IPS DF 4.7 (cell line): ENCODE data around the gene DYNLT5.
"Not testable (repeated sequence)": the region's sequence is repeated elsewhere in the genome, so short reads cannot be mapped to it uniquely, and the experiment has no call there.

Experiments used
- DNase-seq: peaks from one replicate; pipeline ENCODE4 v3.0.0-alpha.2; 2013; ENCODE audit warnings: low spot score; ENCODE audit errors: extremely low read depth

The DYNLT5 gene, protein sequence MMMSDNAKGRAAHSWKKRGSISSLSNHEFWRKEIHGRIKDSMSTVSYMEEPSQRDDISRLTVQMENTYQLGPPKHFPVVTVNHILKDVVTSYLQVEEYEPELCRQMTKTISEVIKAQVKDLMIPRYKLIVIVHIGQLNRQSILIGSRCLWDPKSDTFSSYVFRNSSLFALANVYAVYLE

DNA sequence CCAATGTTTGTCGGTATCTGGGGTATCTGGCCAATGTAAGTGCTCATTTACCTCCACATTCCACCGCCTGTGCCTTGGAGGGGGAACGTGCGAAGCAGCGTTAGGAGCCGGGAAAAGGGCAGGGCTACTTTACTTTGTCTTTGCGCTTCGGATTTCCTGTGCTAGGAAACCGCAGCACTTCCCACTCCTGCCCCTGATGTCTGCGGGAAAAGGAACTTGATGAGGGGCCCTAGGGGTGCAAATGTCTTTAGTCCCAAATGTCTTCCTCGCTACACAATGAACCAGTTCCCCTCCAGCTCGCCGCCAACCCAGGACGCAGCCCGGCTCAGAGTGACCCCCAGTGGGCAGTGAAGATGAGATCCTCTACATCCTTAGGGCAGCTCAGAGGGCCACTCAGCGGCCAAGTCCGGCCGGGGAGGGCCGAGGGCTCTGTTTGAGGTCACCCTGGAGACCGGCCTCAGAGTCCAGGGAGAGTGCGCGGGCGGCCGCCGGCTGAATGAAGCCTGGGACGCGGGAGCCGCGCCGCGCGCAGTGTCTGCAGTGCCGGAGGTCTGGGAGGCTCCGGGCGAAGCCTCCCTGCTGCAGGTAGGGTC lies at the start of gene DYNLT5:
Gene DYNLT5 (plus strand): TSS at position 460 of the 593 bp plus-strand sequence. CDS start 2,200 bp downstream, outside the sequence.
- no peak for DNase-seq

DNA sequence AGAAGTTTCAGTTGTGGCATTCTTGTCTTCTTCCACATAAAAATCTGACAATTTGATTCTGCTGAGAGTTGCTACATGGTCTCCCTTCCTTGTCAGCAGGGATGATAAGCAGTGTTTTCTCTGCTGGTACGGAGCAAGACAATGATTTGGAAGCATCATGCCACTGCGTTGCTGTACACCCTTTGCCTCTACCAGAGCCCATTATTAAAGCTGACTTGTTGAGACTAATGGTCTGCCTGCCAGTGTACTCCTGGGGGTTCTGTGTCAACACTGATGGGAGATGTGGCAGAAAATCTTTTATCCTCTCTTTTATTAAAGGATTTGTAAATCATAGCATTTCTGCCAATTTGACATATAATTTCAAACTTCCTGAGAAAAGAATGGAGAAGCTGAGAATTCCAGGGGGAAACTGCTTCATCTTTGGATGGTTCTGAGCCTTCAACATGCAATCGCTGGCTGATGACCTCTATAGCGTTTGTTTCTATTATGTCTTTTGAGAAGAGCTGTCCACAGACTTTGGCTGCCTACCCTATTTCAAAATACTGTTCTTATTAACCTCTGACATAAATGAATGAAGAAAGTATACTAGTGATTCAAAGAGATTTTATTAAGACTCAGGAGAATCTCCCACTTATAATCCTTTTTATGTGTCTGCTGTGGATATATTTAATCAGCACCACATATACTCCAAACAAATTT lies 47.9 kb upstream of the DYNLT5 start:
- no peak for DNase-seq

DNA sequence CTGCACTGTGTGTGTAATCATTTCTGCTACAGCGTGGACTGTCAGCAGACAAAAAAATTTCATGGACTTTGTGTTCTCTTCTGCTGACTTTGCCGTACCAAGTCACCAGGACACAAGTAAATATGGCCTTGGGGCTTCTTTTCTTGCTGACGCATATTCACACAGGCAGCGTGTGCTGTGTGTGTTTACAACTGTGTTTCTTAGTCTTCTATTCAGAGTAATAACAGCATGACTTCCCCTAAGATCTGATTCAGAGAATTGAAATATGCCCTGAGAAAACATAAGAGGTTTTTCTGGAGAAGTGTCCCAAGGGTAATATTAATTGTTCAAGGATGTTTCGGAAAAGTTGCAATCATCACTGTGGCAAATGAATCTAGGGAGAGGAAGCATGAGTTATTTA lies 47.1 kb upstream of the DYNLT5 start:
- no peak for DNase-seq

DNA sequence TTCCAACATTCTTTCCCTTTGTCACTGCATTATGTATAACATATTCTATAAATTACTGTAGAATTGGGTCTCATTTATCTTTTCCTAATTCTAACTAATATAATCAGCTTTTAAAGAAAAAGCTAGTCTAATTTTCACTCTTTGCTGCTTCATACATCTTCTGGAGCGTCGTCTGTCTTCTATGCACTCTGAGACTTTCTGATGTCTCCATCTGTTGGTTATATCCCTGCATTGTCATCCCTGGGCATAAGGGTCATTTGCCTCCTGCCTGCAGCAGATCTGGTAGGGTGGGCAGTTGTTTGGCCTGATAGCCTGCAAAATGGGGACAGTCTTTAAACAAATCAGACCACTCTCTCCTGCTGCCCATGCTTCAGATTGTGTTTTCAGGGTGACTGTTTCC lies 40.8 kb upstream of the DYNLT5 start:
- no peak for DNase-seq

DNA sequence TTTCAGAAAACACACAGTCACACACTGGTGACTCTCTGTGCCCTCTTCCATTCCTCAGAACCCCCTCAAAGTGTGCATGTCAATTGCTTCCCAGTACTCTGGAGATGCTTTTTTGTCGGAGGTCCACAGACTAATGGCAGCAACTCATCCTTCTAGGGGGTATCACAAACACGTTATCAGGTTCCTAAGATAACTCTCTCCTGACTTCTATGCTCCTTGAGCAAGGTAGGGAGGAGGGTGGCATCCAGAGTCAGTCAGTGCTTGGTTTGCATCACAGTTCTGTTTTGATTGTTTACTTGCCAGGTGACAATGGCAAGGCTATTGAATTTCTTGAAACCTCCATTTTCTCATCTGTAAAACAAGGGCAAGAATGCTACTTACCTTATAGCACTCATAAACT lies 39.4 kb upstream of the DYNLT5 start:
- DNase-seq = no peak

DNA sequence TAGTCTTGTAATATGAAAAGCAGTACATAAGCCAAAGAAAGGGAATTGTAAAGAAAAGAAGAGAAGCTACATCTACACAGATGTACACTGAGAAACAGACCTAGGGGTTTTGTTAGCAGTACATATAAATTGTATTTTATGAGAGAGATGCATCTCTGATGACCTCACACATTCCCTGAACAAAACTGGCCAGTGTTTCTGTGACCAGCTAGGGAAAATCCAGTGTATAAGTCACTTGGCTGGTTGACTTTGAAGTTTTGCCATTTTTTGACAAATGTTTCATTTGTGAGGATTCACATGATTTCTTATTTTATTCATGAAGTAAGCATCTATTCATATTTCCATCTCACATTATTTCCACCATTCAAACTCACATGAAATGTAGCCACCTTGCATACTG lies 28.3 kb upstream of the DYNLT5 start:
- DNase-seq = no peak

DNA sequence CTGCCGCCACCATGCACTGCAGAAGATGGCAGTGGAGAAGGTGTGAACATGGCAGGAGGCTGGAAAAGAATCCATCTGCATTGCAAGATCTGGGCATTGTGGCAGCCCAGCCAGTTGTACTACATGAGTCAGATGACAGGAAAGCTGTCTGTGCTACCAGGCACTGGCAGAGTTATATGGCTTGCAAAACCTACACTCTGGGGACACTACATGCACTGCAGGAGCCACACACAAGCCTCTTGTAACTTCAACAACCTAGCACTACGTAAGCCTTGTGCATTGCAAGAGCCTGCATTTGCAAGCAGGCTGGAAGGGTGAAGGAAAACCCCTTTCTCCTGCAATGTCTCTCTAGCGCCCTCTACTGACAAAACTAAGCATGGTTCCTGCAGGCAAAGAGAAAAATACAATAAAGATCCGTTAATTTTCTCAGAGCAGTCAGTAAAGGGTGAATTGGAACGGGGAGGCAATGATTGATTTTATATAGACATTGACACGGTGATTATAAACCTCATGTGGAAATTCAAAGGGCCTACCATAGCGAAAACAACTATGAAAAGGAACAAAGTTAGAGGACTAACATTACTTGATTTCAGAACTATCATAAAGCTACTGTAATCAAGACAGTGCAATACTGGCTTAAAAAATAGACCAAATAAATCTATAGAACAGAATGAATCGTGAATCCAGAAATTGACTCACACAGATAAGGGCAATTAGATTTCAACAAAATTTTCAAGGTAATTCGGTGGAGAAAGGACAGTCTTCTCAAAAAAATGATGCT lies 26.2 kb upstream of the DYNLT5 start:
- peak; percentile 71 for DNase-seq

DNA sequence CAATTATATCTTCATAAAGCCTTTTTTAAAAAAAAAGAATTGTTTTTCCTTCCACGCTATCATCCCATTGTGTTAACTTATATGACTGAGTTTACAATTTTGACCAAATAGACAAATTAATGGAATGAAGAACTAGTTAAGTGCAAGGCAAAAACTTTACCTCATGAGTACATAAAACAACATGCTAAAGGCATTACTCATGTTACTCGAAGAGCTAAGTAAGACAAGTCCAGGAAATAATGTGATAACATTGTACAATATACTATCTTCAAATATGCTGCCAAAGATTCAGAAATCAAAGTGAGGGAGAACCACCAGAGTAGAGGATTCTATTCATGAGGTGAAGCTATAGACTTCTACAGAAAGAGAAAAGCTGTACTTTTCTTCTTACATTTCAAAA lies 24.2 kb upstream of the DYNLT5 start:
- no peak for DNase-seq

DNA sequence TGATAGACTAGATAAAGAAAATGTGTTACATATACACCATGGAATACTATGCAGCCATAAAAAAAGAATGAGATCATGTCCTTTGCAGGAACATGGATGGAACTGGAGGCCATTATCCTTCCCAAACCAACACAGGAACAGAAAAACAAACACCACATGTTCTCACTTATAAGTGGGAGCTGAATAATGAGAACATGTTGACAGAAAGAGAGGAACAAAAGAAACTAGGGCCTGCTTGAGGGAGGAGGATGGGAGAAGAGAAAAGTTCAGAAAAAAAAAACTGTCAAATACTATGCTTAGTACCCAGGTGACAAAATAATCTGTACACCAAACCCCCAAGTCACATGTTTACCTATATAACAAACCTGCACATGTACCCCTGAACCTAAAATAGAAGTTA lies 23.5 kb upstream of the DYNLT5 start:
- DNase-seq = not testable (repeated sequence)

DNA sequence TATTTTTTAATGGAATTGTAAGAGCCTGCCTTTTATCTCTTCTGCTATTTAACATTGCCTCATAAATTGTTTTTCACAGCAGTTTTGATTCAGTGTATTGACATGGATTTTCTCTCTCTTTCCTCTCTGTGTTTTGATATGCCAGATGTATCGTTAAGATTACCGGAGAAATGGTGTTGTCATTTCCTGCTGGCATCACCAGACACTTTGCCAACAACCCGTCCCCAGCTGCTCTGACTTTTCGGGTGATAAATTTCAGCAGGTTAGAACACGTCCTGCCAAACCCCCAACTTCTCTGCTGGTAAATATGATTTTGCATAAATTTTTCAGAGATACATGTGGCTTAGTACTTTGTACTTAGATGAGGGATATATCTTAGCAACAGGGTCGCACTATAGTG lies 23.1 kb upstream of the DYNLT5 start:
- no peak for DNase-seq

DNA sequence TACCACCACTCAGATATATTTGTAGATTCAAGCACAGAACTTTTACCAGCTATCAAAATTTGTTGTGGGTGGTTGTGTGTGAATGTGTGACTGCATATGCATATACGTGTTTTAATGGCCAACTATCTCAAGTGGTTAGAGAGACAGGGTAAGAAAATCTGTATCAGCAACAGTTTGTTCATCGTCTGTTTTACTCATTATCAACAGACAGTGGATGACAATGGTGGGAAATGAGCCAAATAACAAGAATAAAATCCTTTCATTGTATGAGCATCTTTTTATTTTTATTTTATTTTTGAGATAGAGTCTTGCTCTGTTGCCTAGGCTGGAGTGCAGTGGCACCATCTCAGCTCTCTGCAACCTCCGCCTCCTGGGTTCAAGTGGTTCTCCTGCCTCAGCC lies 22.7 kb upstream of the DYNLT5 start:
- no peak for DNase-seq

DNA sequence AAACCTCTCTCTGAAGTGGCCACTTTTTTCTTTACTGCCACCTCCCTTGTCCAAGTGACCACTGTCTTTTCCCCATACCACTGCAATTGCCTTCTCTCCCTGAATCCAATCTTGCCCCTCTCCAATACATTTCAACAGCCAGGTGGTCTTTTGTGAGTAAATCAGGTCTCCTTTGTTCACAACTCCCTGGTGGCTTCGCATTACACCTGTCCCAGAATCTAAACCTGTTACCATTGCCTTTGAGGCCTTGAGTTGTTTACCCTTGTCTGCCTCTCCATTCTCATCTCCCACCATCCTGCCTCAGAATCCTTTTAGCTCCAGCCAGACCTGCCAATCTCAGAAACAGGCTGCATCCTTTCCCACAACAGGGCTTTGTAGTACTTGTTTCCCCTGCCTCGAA lies 21.8 kb upstream of the DYNLT5 start:
- no peak for DNase-seq

DNA sequence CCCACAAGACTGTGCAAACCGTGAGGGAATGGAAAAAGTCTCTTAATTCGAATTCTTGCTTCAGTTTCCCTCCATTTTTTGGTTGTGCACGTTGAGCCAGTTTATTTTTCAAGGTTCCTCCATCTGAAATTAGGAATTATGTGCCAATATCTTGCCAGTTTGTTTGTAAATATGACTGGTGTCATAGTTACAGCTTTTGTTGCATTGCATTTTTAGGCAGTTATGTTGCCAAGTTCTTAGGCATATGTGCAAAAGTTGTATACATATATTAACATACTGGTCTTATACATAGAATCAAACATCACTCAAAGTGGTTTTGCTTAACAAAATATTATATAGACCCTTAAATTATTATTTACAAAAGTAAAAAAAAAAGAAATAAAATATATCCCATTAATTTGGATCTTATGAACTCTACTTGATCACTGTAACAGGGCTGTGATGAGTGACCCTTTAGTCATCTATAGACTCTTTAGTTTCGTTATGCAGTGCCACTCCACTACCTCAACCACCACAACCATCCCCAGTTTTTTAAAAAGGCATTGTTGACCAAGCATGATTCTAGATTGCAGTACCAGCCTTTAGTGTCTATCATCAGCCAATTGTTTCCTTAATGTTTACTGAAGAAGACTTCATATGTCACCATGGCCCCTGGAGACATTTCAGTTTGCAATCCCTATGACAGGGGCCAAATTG lies 20.9 kb upstream of the DYNLT5 start:
- no peak for DNase-seq

DNA sequence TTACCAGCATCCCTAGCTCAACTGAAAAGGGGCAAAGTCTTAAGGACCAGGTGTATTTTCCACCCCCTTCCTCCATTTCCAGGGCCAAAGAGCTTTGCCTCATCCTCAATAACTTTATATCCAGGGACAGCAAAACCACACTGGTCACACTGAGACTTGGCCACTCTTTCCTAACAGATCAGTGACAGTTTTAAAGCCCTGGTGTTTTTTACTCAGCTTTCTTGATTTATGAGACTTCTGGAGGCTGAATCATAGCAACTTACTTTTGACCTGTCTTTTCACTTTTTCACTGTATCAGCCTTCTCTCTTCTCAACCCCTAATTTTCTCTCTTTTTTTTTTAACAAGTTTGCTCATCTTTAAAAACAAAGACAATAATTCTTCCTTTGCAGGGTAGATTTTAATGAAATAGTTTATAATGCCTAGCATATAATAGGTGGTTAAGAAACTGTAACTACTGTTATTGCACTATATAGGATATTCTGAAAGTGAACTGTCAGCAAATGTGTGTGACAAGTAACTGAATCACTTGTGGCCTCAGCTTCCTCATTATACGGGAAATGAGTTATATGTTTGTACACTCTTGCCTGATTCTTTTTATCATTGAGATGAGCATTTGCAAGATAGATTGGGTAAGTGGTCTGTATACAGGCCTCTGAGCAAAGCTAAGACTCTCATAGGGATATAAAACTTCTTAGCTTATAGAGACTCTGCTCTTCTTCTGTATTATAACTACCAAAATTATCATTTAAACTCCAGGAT lies 19.7 kb upstream of the DYNLT5 start:
- DNase-seq = no peak

DNA sequence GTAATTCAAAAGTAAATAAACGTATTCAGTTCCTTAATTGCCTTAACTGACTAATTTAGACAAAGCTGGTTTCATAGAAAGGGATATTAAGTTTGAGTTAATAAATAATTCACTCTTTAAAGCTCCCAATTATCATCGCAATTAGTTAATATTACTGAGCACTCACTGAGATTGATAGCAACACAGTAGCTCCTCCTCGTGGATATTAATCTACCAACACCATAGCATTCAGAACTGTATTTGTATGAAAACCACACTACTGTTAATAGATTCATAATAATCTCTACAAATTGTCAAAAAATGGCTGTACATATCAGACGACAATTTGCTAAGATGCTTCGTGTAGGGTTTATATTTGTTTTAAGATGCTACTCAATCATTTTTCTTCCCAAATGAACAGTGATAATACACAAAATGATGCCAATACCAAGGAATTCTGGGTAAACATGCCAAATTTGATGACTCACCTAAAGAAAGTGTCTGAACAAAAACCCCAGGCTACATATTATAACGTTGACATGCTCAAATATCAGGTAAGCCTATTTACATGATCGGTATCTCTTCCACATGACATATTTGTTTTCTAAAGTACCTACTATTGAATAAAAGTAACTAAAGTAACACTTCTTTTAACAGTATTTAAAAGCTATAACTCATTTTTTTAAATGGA lies 18.8 kb upstream of the DYNLT5 start:
- no peak for DNase-seq

DNA sequence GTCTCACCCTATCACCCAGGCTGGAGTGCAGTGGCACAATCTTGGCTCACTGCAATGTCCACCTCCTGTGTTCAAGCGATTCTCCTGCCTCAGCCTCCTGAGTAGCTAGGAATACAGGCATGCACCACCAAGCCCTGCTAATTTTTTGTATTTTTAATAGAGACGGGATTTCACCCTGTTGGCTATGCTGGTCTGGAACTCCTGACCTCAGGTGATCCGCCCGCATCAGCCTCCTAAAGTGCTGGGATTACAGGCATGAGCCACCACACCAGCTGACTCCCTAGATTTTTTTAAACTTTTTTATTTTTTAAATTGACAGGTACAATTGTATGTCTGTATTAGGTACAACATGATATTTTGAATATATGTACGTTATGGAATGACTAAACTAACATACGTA lies 17.7 kb upstream of the DYNLT5 start:
- DNase-seq = not testable (repeated sequence)

DNA sequence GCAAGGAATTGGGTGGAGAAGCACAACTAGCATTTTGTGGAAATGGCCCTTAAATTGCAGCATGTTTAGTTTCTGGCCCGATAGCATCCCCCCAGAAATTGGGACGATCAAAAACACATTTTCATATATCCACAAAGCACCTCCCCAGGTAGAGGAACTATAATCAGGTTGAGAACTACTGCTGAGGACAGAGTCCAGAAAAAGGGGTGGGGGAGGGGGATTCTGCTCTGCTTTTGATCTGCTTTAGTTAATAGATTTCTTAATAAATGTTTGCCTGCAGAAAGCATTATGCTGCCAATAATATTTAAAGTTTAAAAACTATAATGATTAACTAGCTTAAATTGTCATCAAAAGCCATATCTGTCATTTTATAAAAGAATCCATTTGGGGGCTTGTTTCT lies 14.4 kb upstream of the DYNLT5 start:
- DNase-seq = no peak

DNA sequence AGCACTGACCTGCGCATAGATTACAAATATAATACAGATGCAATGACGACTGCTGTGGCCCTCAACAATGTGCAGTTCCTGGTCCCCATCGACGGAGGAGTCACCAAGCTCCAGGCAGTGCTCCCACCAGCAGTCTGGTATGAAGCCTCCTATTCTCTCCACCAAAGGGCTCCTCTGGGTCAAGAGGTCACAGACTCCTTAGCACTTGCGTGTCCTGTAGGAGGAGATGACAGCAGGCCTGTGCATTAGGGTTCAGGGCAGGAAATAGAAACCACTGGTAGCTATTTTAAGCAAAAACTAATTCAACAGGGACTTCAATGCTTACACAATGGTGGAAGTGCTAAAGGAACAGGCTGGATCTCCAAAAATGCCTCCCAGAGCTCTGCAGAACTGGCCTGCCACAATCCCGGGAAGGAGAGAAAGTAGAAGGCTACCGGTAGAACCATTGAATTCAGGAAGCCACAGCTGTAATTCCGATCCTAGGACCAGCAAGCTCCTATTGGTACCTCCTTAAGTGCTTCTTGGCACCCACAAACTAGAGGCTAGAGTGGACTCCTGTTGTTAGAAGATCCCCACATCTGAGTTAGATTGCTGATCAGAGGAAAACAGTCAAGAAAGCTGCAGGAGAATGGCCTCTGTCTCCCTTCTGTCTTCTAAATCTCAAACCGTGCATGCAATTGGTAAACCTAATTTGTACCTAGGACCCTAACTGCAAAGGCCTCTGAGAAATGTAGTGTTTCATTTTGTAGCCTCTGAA lies 12.7 kb upstream of the DYNLT5 start:
- no peak for DNase-seq

DNA sequence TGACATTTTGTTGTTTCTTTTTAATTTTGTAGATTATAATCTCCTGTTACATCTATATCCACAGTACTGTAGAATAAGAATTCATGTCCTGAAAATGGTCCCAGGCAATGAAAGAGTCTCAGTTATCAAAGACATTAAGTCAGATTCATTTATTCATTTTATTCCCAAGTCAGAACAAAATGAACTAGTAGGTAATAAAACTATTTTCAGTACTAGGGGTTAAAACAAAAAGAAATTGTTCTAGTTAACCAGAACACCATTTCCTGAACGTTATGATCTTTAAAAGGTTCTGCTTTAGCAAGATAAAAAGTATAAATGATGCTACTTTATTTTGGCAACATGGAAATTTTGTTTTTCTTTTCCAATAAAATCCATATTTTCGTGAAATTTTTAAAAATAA lies 6.8 kb upstream of the DYNLT5 start:
- DNase-seq = no peak

DNA sequence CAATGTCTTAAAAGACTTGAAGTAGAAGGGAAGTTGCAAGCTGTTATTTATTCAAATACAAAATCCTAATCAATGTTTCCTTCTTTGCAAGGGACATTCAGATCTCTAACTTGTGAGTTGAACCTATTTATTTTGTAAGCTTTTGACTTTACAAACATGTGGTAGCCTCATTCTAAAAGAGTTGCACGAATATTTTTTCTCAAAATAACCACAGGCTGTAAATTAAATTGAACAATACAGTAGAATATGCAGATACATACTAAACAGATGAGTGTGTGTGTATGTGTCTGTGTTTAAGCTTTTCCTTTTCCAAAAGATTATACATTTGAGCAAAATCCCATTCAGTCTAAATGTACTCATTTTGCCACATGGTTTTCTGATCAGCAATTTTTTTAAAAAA lies 4.8 kb upstream of the DYNLT5 start:
- DNase-seq = no peak
